Caco-2 (cell line): ENCODE results near the gene RAB5B. TPM values are rescaled to one million over a fixed set of nuclear protein-coding genes. Genes with fewer than 3 reads are reported as not detected.

Experiments used
- BruUV-seq: library from RNA; stranded (reverse); fragments of 400-500 nt; replicated peaks from 2 replicates; lab custom pipeline; 2021; lab: Mats Ljungman, UMichigan
- CTCF ChIA-PET: fragments of 300-600 bp; sonication (Branson Sonifier 250); formaldehyde crosslinking; loops from one replicate; lab custom pipeline; 2022; ENCODE audit warnings: antibody characterized with exemption; lab: Charles Lee
- POLR2A ChIA-PET: fragments of 300-600 bp; sonication (Branson Sonifier 250); formaldehyde crosslinking; loops from one replicate; lab custom pipeline; 2022; ENCODE audit warnings: antibody characterized with exemption; lab: Charles Lee
- DNase-seq, 2 experiments: peaks; one replicate each; pipeline versions ENCODE4 v3.0.0 to v3.0.0-alpha.2; 2020 to 2022
- H3K27me3 ChIP-seq: replicated peaks from 2 replicates; pipeline ENCODE4 v1.6.0; 2011; ENCODE audit warnings: low read length; ENCODE audit not compliant: control insufficient read depth, insufficient read depth
- H3K36me3 ChIP-seq: 2 replicates; pipeline ENCODE4 v1.5.1; 2011; ENCODE audit warnings: low read length; ENCODE audit not compliant: control insufficient read depth, insufficient read depth
- H3K4me1 ChIP-seq: fragments of 250-450 bp; sonication (Bioruptor Pico); 2 replicates; pipeline ENCODE4 v1.5.1; 2020; ENCODE audit warnings: mild to moderate bottlenecking
- H3K4me3 ChIP-seq: 2 replicates; pipeline ENCODE4 v1.5.1; 2011; ENCODE audit warnings: low read depth, mild to moderate bottlenecking, control low read depth, low read length
- H3K9me3 ChIP-seq: fragments of 250-450 bp; sonication (Bioruptor Pico); 2 replicates; pipeline ENCODE4 v1.5.1; 2020; ENCODE audit warnings: mild to moderate bottlenecking, moderate library complexity
- H3K27ac Mint-ChIP-seq: one replicate; pipeline ENCODE4 v1.8.0; 2022; ENCODE audit warnings: mixed read lengths; ENCODE audit not compliant: unreplicated experiment
- H3K27me3 Mint-ChIP-seq: one replicate; pipeline ENCODE4 v1.8.0; 2022; ENCODE audit warnings: mixed read lengths; ENCODE audit not compliant: insufficient read depth, unreplicated experiment
- H3K36me3 Mint-ChIP-seq: one replicate; pipeline ENCODE4 v1.8.0; 2022; ENCODE audit warnings: mild to moderate bottlenecking, mixed read lengths; ENCODE audit not compliant: insufficient read depth, unreplicated experiment
- H3K4me1 Mint-ChIP-seq: one replicate; pipeline ENCODE4 v1.8.0; 2022; ENCODE audit warnings: low read depth, mixed read lengths; ENCODE audit not compliant: unreplicated experiment
- H3K4me3 Mint-ChIP-seq: one replicate; pipeline ENCODE4 v1.8.0; 2022; ENCODE audit warnings: mild to moderate bottlenecking, moderate library complexity, mixed read lengths; ENCODE audit not compliant: unreplicated experiment
- H3K9me3 Mint-ChIP-seq: one replicate; pipeline ENCODE4 v1.8.0; 2022; ENCODE audit warnings: mixed read lengths; ENCODE audit not compliant: unreplicated experiment
- CTCF ChIP-seq, 2 experiments: fragments of 200-600 bp in 1 of 2; IDR thresholded peaks; 1 replicate in 1 of 2; 2 replicates in 1 of 2; pipeline versions ENCODE4 v1.5.1 to v1.8.0; 2011 to 2022; ENCODE audit warnings: antibody characterized with exemption in 1 of 2, control low read depth in 1 of 2, inconsistent platforms in 1 of 2, low read depth in 1 of 2, low read length in 1 of 2, mild to moderate bottlenecking in 1 of 2, moderate library complexity in 1 of 2; ENCODE audit not compliant: insufficient read depth in 1 of 2, severe bottlenecking in 1 of 2, unreplicated experiment in 1 of 2
- intact Hi-C: fragments of 100-400 bp; cut with micrococcal nuclease; formaldehyde crosslinking; loops from one replicate; pipeline ENCODE4 v1.10.0; 2022; ENCODE audit not compliant: unreplicated experiment
- total RNA-seq: library from RNA; stranded (reverse); gene quantifications from 2 replicates; pipeline ENCODE4 v1.2.3, GENCODE V29; 2022

The RAB5B gene
- total RNA-seq, 1 experiment from 2014 or later, result 107 TPM

GRCh38 chr12:55942055-55942454 lies 31.8 kb upstream of the RAB5B start:
- no peaks in the 10 kb centered on the region for H3K9me3 ChIP-seq
- ChIA-PET CTCF (interaction anchor here (1.1 to 1.2 kb wide), 3 partner anchors 12 to 204 kb away, joined by 3 to 4 read pairs (median 3); no protein-coding TSS in a partner anchor), POLR2A (interaction anchor here (1.0 kb wide), 1 partner anchor 32 kb away, joined by 3 read pairs; the partner anchor contains the start of gene RAB5B)
- no peaks in the 10 kb centered on the region for H3K36me3 ChIP-seq
- Mint-ChIP-seq H3K27me3 (no peaks in the 10 kb centered on the region), H3K36me3 (no peaks in the 10 kb centered on the region), H3K4me1 (peaks cover 16% of the 10 kb centered on the region), H3K27ac (peak overlapping the region; percentile 5), H3K4me3 (no peak overlapping the region), H3K9me3 (no peaks in the 10 kb centered on the region)
- intact Hi-C loops, result loop anchor here (2.0 kb wide), 1 partner anchor 15 kb away; no protein-coding TSS in a partner anchor
- no peak for TF ChIP-seq CTCF (IDR thresholded peaks at IDR 0.05; ENCODE audit: insufficient read depth in 1 of 2, low read depth in 1 of 2, low read length in 1 of 2, severe bottlenecking in 1 of 2, unreplicated experiment in 1 of 2)
- no peaks in the 10 kb centered on the region for H3K27me3 ChIP-seq
- no peak overlapping the region for H3K4me3 ChIP-seq
- BruUV-seq, result no TSS peak
- no peak for DNase-seq
- H3K4me1 ChIP-seq, result peaks cover 26% of the 10 kb centered on the region

- CTCF ChIA-PET, result interaction anchor here (1.1 to 1.2 kb wide), 3 partner anchors 12 to 204 kb away, joined by 3 to 4 read pairs (median 3); no protein-coding TSS in a partner anchor
- BruUV-seq, result no TSS peak
- TF ChIP-seq CTCF (IDR thresholded peaks at IDR 0.05; ENCODE audit: insufficient read depth in 1 of 2, low read depth in 1 of 2, low read length in 1 of 2, severe bottlenecking in 1 of 2, unreplicated experiment in 1 of 2), result no peak
- DNase-seq, result peak in 1 of 2 experiments; percentile 45
- Mint-ChIP-seq H3K36me3 (no peaks in the 10 kb centered on the region), H3K27me3 (no peaks in the 10 kb centered on the region), H3K4me1 (peaks cover 16% of the 10 kb centered on the region), H3K27ac (peak overlapping the region; percentile 5), H3K4me3 (no peak overlapping the region), H3K9me3 (no peaks in the 10 kb centered on the region)
- Histone ChIP-seq H3K4me1 (peaks cover 26% of the 10 kb centered on the region), H3K4me3 (no peak overlapping the region), H3K9me3 (no peaks in the 10 kb centered on the region), H3K36me3 (no peaks in the 10 kb centered on the region), H3K27me3 (no peaks in the 10 kb centered on the region)
- intact Hi-C loops, result loop anchor here (2.0 kb wide), 1 partner anchor 14 kb away; no protein-coding TSS in a partner anchor
- POLR2A ChIA-PET, result interaction anchor here (1.0 kb wide), 1 partner anchor 31 kb away, joined by 3 read pairs; the partner anchor contains the start of gene RAB5B
Observed at GRCh38 chr12:55942577-55943136, 31.2 kb upstream of the RAB5B start.

- H3K27me3 Mint-ChIP-seq, result no peaks in the 10 kb centered on the region
- intact Hi-C loops, result no loop called here
- Histone ChIP-seq H3K36me3 (no peaks in the 10 kb centered on the region), H3K4me3 (no peak overlapping the region), H3K27me3 (no peaks in the 10 kb centered on the region), H3K4me1 (peaks cover 17% of the 10 kb centered on the region), H3K9me3 (no peaks in the 10 kb centered on the region)
- no peak overlapping the region for H3K4me3 Mint-ChIP-seq
- POLR2A ChIA-PET, result no interaction called here
- DNase-seq, result no peak
- H3K36me3 Mint-ChIP-seq, result peaks cover 6% of the 10 kb centered on the region
- no peak overlapping the region for H3K27ac Mint-ChIP-seq
- H3K4me1 Mint-ChIP-seq, result peaks cover 21% of the 10 kb centered on the region
- no peaks in the 10 kb centered on the region for H3K9me3 Mint-ChIP-seq
- CTCF ChIA-PET, result interaction anchor here (0.6 kb wide), 1 partner anchor 1787 kb away, joined by 3 read pairs; no protein-coding TSS in a partner anchor
- BruUV-seq, result no TSS peak
- TF ChIP-seq CTCF (IDR thresholded peaks at IDR 0.05; ENCODE audit: insufficient read depth in 1 of 2, low read depth in 1 of 2, low read length in 1 of 2, severe bottlenecking in 1 of 2, unreplicated experiment in 1 of 2), result no peak
Observed at GRCh38 chr12:55946553-55946952, 27.3 kb upstream of the RAB5B start.
